Measurements from ENCODE around the gene TP53BP2.

DNA sequence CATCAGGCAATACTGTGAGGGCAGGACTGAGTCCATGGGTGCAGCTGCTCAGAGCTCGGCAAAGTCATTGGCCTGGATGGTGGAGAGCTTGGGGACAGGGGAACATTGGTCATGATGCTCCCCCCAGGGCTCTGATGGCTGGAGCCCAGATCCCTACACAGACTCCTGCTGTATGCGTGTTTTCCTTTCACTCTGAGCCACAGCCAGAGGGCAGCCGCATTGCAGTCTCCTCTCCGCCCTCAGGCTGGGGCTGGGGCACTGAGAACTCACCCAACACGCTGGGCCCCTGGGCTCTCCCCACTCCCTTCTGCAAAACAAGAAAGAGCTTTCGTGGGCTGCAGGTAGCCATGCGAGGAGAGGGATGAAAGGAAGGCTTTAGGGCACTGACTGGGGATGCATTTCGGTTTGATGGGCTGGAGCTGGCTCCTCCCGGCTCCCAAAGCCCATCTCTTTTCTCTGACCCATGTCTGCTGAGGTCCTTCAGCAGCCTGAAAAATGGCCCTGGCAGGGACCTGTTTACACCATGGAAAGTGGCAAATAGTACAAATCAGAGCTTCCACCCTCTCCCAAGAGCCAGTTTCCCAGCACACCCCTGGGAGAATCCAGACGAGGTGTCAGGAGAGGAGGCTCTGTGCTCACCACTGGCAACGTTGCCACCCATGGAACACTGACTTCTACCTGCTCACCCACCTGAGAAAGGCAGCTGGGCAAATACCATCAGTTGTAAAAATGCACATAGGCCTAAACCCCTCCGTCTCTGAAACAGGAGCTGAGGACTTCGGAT lies 89.6 kb downstream of the TP53BP2 start:
- no peak for TF ChIP-seq CTCF (conservative IDR thresholded peaks at IDR 0.05; ENCODE audit: low read depth, low read length)
- TF ChIP-seq EZH2 (IDR thresholded peaks at IDR 0.05; ENCODE audit: low read length, unreplicated experiment), result no peak
- TF ChIP-seq EZH2phosphoT487 (IDR thresholded peaks at IDR 0.05; ENCODE audit: borderline replicate concordance, low read length), result no peak

All from PC-3 (cell line).